H9 (cell line): ENCODE results near the gene PTCH1. TPM values are rescaled to one million over a fixed set of nuclear protein-coding genes. Genes with fewer than 3 reads are reported as not detected.

Experiments used
- DNase-seq: peaks from one replicate; pipeline ENCODE4 v3.0.0-alpha.2; 2017
- H2AFZ ChIP-seq: one replicate; pipeline ENCODE4 v1.6.1; 2013; ENCODE audit warnings: mild to moderate bottlenecking, low read length, control low read depth, moderate library complexity
- H2AK5ac ChIP-seq: 2 replicates; pipeline ENCODE4 v1.6.1; 2013; ENCODE audit warnings: low read length, control low read depth, mixed read lengths; ENCODE audit not compliant: insufficient read length
- H2BK120ac ChIP-seq: one replicate; pipeline ENCODE4 v1.6.1; 2013; ENCODE audit warnings: low read depth, mild to moderate bottlenecking, low read length, control low read depth, inconsistent platforms; ENCODE audit not compliant: poor library complexity, severe bottlenecking
- H2BK12ac ChIP-seq: 2 replicates; pipeline ENCODE4 v1.6.1; 2013; ENCODE audit warnings: low read length, control low read depth, mixed read lengths, low read depth; ENCODE audit not compliant: insufficient read length
- H2BK15ac ChIP-seq: 2 replicates; pipeline ENCODE4 v1.6.1; 2013; ENCODE audit warnings: low read depth, low read length, control low read depth
- H2BK20ac ChIP-seq: one replicate; pipeline ENCODE4 v1.6.1; 2013; ENCODE audit warnings: low read depth, mild to moderate bottlenecking, low read length, control low read depth, inconsistent platforms; ENCODE audit not compliant: poor library complexity, severe bottlenecking
- H2BK5ac ChIP-seq: 2 replicates; pipeline ENCODE4 v1.6.1; 2013; ENCODE audit warnings: low read length, control low read depth, mixed read lengths; ENCODE audit not compliant: insufficient read length
- H3K14ac ChIP-seq: 2 replicates; pipeline ENCODE4 v1.6.1; 2013; ENCODE audit warnings: low read length, control low read depth; ENCODE audit not compliant: insufficient read depth
- H3K18ac ChIP-seq: 2 replicates; pipeline ENCODE4 v1.6.1; 2013; ENCODE audit warnings: low read depth, mild to moderate bottlenecking, mixed read lengths, low read length, control low read depth; ENCODE audit not compliant: insufficient read length
- H3K23ac ChIP-seq: 2 replicates; pipeline ENCODE4 v1.6.1; 2013; ENCODE audit warnings: low read length, control low read depth, mixed read lengths, low read depth; ENCODE audit not compliant: insufficient read length
- H3K23me2 ChIP-seq: 2 replicates; pipeline ENCODE4 v1.6.1; 2013; ENCODE audit warnings: low read depth, mild to moderate bottlenecking, mixed read lengths, low read length, control low read depth; ENCODE audit not compliant: insufficient read length, poor library complexity, severe bottlenecking
- H3K27ac ChIP-seq: 2 replicates; pipeline ENCODE4 v1.5.1; 2013; ENCODE audit warnings: low read length, control low read depth, mixed read lengths, low read depth; ENCODE audit not compliant: insufficient read length
- H3K27me3 ChIP-seq: 2 replicates; pipeline ENCODE4 v1.6.1; 2013; ENCODE audit warnings: low read length, control low read depth, inconsistent platforms; ENCODE audit not compliant: insufficient read depth
- H3K4ac ChIP-seq: 2 replicates; pipeline ENCODE4 v1.6.1; 2013; ENCODE audit warnings: low read depth, mild to moderate bottlenecking, control low read depth, inconsistent platforms, low read length, moderate library complexity
- H3K4me1 ChIP-seq: 2 replicates; pipeline ENCODE4 v1.6.1; 2013; ENCODE audit warnings: low read length, control low read depth, inconsistent platforms; ENCODE audit not compliant: insufficient read depth
- H3K4me2 ChIP-seq: 2 replicates; pipeline ENCODE4 v1.6.1; 2013; ENCODE audit warnings: low read length, control low read depth, mixed read lengths; ENCODE audit not compliant: insufficient read length, insufficient read depth
- H3K56ac ChIP-seq: 2 replicates; pipeline ENCODE4 v1.6.1; 2013; ENCODE audit warnings: low read depth, mild to moderate bottlenecking, mixed read lengths, low read length, control low read depth; ENCODE audit not compliant: insufficient read length
- H3K79me1 ChIP-seq: 2 replicates; pipeline ENCODE4 v1.6.1; 2013; ENCODE audit warnings: low read depth, mild to moderate bottlenecking, moderate library complexity, low read length, control low read depth, inconsistent platforms; ENCODE audit not compliant: insufficient read depth, poor library complexity, severe bottlenecking
- H3K79me2 ChIP-seq: 2 replicates; pipeline ENCODE4 v1.6.1; 2013; ENCODE audit warnings: low read length, control low read depth, inconsistent platforms; ENCODE audit not compliant: insufficient read depth
- H3K9ac ChIP-seq: 2 replicates; pipeline ENCODE4 v1.6.1; 2013; ENCODE audit warnings: low read length, control low read depth, mixed read lengths; ENCODE audit not compliant: insufficient read length; ENCODE audit errors: extremely low read depth
- H3K9me3 ChIP-seq: one replicate; pipeline ENCODE4 v1.6.1; 2013; ENCODE audit warnings: low read depth, low read length, inconsistent platforms; ENCODE audit not compliant: control insufficient read depth
- H3T11ph ChIP-seq: one replicate; pipeline ENCODE4 v1.6.1; 2013; ENCODE audit warnings: mild to moderate bottlenecking, low read length, control low read depth, inconsistent platforms
- H4K20me1 ChIP-seq: one replicate; pipeline ENCODE4 v1.6.1; 2013; ENCODE audit not compliant: control insufficient read depth, insufficient read length, insufficient read depth
- H4K5ac ChIP-seq: 2 replicates; pipeline ENCODE4 v1.6.1; 2013; ENCODE audit warnings: low read depth, mild to moderate bottlenecking, mixed read lengths, low read length, control low read depth; ENCODE audit not compliant: insufficient read length
- H4K8ac ChIP-seq: replicated peaks from 2 replicates; pipeline ENCODE4 v1.6.1; 2013; ENCODE audit warnings: low read length, control low read depth, mixed read lengths, low read depth; ENCODE audit not compliant: insufficient read length
- H4K91ac ChIP-seq: 2 replicates; pipeline ENCODE4 v1.6.1; 2013; ENCODE audit warnings: low read depth, mild to moderate bottlenecking, moderate library complexity, mixed read lengths, low read length, control low read depth; ENCODE audit not compliant: insufficient read length
- H3K27ac Mint-ChIP-seq, 3 experiments: 2 replicates in 2 of 3; 3 replicates in 1 of 3; pipeline ENCODE4 v1.8.0; 2020 to 2021; ENCODE audit warnings: mixed read lengths in 3 of 3, mild to moderate bottlenecking in 1 of 3, moderate library complexity in 1 of 3
- H3K27me3 Mint-ChIP-seq: 2 replicates; pipeline ENCODE4 v1.8.0; 2021; ENCODE audit warnings: low read depth, mild to moderate bottlenecking, moderate library complexity, mixed read lengths
- H3K36me3 Mint-ChIP-seq, 3 experiments: 2 replicates in 2 of 3; 3 replicates in 1 of 3; pipeline ENCODE4 v1.8.0; 2020 to 2021; ENCODE audit warnings: low read depth in 3 of 3, mixed read lengths in 3 of 3; ENCODE audit not compliant: insufficient read depth in 1 of 3
- H3K4me1 Mint-ChIP-seq, 2 experiments: 2 replicates each; pipeline ENCODE4 v1.8.0; 2020; ENCODE audit warnings: mixed read lengths in 2 of 2
- H3K4me3 Mint-ChIP-seq, 2 experiments: 2 replicates in 1 of 2; 3 replicates in 1 of 2; pipeline ENCODE4 v1.8.0; 2020 to 2021; ENCODE audit warnings: mild to moderate bottlenecking in 2 of 2, mixed read lengths in 2 of 2, moderate library complexity in 1 of 2
- H3K9me3 Mint-ChIP-seq, 2 experiments: 2 replicates in 1 of 2; 3 replicates in 1 of 2; pipeline ENCODE4 v1.8.0; 2020; ENCODE audit warnings: mild to moderate bottlenecking in 2 of 2, mixed read lengths in 2 of 2, moderate library complexity in 1 of 2
- WGBS: extraction: QIAGEN DNeasy Blood & Tissue Kit; methylation state at CpG from one replicate; pipeline ENCODE4 v1.1.7; 2013; ENCODE audit warnings: missing lambda C conversion rate, low lambda C conversion rate, mixed read lengths; ENCODE audit not compliant: insufficient read length; ENCODE audit errors: extremely low coverage; 5-methylcytosine and 5-hydroxymethylcytosine counted together
- total RNA-seq: library from RNA; stranded (reverse); gene quantifications from 2 replicates; pipeline ENCODE4 v1.2.1, GENCODE V29; 2021
- TF ChIP-seq, protein P1 (sequence below): fragments of 200-600 bp; sonication (generic); conservative IDR thresholded peaks from 3 replicates; pipeline ENCODE4 v1.8.0; 2021; ENCODE audit warnings: antibody characterized with exemption, mild to moderate bottlenecking

The PTCH1 gene
- total RNA-seq, 1 experiment from 2014 or later: 9.1 TPM

DNA sequence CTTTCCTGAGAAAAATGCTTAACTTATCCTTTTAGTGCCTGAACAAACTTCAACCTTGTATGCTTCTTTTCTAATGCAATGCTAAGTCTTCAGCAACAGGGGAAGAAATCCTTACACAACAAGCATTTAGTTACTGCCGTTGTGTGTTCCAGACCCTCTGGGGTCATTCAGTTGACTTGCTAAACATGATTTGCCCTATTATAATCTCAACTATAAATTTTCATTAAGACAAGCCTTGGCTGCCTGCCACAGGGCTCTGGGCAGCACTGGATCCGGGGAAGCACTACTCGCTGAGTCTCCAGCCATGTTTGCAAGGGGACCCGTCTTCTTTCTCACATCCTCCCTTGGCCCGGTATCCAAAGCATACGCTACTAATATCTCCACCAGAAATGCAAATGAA lies 58.1 kb downstream of the PTCH1 start:
- H3K4ac ChIP-seq: no peak overlapping the region
- no CpG with 5 or more reads among the region's 6 CpGs for WGBS
- no peaks in the 10 kb centered on the region for H3K9me3 Mint-ChIP-seq
- no peak overlapping the region for H3K4me2 ChIP-seq
- no peak overlapping the region for H2BK12ac ChIP-seq
- H4K20me1 ChIP-seq: no peaks in the 10 kb centered on the region
- no peak overlapping the region for H3K23ac ChIP-seq
- DNase-seq: no peak
- no peaks in the 10 kb centered on the region for H3K23me2 ChIP-seq
- no peak overlapping the region for H3K18ac ChIP-seq
- peaks cover 6% of the 10 kb centered on the region; the same call in 1 of the 2 replicates for H3K4me1 ChIP-seq
- no peak overlapping the region for H4K91ac ChIP-seq
- no peak overlapping the region for H3K9ac ChIP-seq
- H2BK20ac ChIP-seq: no peak overlapping the region
- H3T11ph ChIP-seq: no peak overlapping the region
- no peak overlapping the region for H4K8ac ChIP-seq
- H3K36me3 Mint-ChIP-seq: peaks cover 32 to 75% (median 51%) of the 10 kb centered on the region in 3 experiments; a peak in 6 of 7 replicates
- no peak overlapping the region for H2AK5ac ChIP-seq
- H4K5ac ChIP-seq: no peak overlapping the region
- H3K27ac ChIP-seq: no peak overlapping the region
- H3K79me2 ChIP-seq: no peaks in the 10 kb centered on the region
- H3K4me3 Mint-ChIP-seq: no peak overlapping the region
- H3K56ac ChIP-seq: no peak overlapping the region
- TF ChIP-seq, protein P1, sequence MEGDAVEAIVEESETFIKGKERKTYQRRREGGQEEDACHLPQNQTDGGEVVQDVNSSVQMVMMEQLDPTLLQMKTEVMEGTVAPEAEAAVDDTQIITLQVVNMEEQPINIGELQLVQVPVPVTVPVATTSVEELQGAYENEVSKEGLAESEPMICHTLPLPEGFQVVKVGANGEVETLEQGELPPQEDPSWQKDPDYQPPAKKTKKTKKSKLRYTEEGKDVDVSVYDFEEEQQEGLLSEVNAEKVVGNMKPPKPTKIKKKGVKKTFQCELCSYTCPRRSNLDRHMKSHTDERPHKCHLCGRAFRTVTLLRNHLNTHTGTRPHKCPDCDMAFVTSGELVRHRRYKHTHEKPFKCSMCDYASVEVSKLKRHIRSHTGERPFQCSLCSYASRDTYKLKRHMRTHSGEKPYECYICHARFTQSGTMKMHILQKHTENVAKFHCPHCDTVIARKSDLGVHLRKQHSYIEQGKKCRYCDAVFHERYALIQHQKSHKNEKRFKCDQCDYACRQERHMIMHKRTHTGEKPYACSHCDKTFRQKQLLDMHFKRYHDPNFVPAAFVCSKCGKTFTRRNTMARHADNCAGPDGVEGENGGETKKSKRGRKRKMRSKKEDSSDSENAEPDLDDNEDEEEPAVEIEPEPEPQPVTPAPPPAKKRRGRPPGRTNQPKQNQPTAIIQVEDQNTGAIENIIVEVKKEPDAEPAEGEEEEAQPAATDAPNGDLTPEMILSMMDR: no peak
- peaks cover 27% of the 10 kb centered on the region for H3K27me3 Mint-ChIP-seq
- no peak overlapping the region for H3K14ac ChIP-seq
- peaks cover 30 to 37% of the 10 kb centered on the region in 2 experiments for H3K4me1 Mint-ChIP-seq
- no peak overlapping the region for H2BK5ac ChIP-seq
- no peaks in the 10 kb centered on the region for H3K79me1 ChIP-seq
- H2AFZ ChIP-seq: no peak overlapping the region
- 0 out of 7 replicates have a peak overlapping the region, but pooled peaks of 1 of the 3 experiments have one; percentile 25 for H3K27ac Mint-ChIP-seq
- H2BK15ac ChIP-seq: no peak overlapping the region
- no peak overlapping the region for H2BK120ac ChIP-seq
- H3K9me3 ChIP-seq: no peaks in the 10 kb centered on the region
- no peaks in the 10 kb centered on the region for H3K27me3 ChIP-seq
